Measurements from ENCODE around the gene ATG7.

DNA sequence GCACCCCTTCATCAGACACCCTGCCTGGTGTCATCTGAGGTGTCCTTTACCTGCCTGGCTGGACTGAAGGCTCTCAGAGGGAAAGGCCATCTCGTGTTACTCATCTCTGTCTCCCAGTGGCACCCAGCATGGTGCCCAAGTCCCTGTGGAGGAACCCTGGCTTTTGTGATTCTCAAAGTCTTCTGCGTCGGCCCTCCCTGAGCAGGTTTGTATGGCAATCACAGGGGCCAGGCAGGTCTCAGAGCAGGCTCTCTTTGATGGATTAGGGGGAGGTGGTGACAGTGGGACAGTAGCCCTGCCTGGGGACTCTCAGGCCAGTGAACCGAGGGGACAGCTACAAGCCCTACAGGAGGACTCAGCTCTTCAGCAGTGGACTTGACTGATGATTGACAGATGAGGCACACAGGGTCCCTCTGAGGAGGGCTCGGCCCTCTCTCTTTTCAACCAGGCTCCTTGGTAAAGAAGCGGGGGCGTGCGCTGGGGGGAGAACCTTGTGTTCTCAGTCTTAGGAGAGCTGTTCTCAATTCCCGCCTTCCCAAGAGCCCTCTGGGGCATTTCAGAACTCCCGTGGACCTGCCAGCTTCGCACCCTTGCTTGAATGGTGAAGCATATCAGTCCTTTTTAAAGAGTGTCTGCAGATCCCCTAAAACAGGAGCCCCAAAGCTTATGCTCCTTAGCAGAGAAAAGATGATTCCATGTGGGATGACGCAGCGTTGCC lies 263.2 kb downstream of the ATG7 start:
- TF ChIP-seq CTCF (conservative IDR thresholded peaks at IDR 0.05) (no peak), EZH2 (IDR thresholded peaks at IDR 0.05; ENCODE audit: low read depth) (no peak)

All from PC-9 (cell line).